ENCODE data around the gene CXCL16. TPM values are rescaled to one million over a fixed set of nuclear protein-coding genes. Genes with fewer than 3 reads are reported as not detected.

Gene CXCL16
- total and polyA plus RNA-seq, 2 of the 13 experiments (the other 11 are each of a cell fraction or from before 2014, with no cell fraction given) = 9.4 to 101 TPM

- TF ChIP-seq ATF2 (CRISPR knock-in tag; IDR thresholded peaks at IDR 0.05) (no peak), ZBTB44 (CRISPR knock-in tag; IDR thresholded peaks at IDR 0.05) (no peak), ZNF256 (CRISPR knock-in tag; conservative IDR thresholded peaks at IDR 0.05) (no peak), ZNF737 (CRISPR knock-in tag; IDR thresholded peaks at IDR 0.05; ENCODE audit: borderline replicate concordance) (no peak), ZNF335 (CRISPR knock-in tag; IDR thresholded peaks at IDR 0.05) (no peak), ZNF235 (CRISPR knock-in tag; IDR thresholded peaks at IDR 0.05; ENCODE audit: borderline replicate concordance) (no peak), SAP130 (CRISPR knock-in tag; IDR thresholded peaks at IDR 0.05; ENCODE audit: low read depth) (no peak), NPAS2 (CRISPR knock-in tag; IDR thresholded peaks at IDR 0.05; ENCODE audit: borderline replicate concordance) (no peak), ZSCAN21 (CRISPR knock-in tag; IDR thresholded peaks at IDR 0.05; ENCODE audit: borderline replicate concordance) (no peak), PHF5A (CRISPR knock-in tag; IDR thresholded peaks at IDR 0.05; ENCODE audit: low read depth, unreplicated experiment) (peak; percentile 63), ZHX1 (CRISPR knock-in tag; IDR thresholded peaks at IDR 0.05; ENCODE audit: low read depth) (no peak), LCORL (IDR thresholded peaks at IDR 0.05) (no peak), LCORL (CRISPR knock-in tag; IDR thresholded peaks at IDR 0.05) (no peak), ZNF383 (CRISPR knock-in tag; IDR thresholded peaks at IDR 0.05; ENCODE audit: borderline replicate concordance) (no peak), MAFK (conservative IDR thresholded peaks at IDR 0.05 in 1 of 2, IDR thresholded peaks at IDR 0.05 in 1 of 2; ENCODE audit: low read length in 2 of 2) (no peak), HNRNPLL (IDR thresholded peaks at IDR 0.05; ENCODE audit: low read depth, low read length, poor library complexity, severe bottlenecking) (no peak), ZNF333 (CRISPR knock-in tag; IDR thresholded peaks at IDR 0.05; ENCODE audit: borderline replicate concordance) (no peak), ZNF589 (CRISPR knock-in tag; conservative IDR thresholded peaks at IDR 0.05) (no peak), MIER2 (CRISPR knock-in tag; IDR thresholded peaks at IDR 0.05) (no peak), ZNF550 (CRISPR knock-in tag; IDR thresholded peaks at IDR 0.05; ENCODE audit: borderline replicate concordance) (no peak), CBX5 (CRISPR knock-in tag; IDR thresholded peaks at IDR 0.05; ENCODE audit: borderline replicate concordance) (no peak), XBP1 (CRISPR knock-in tag; IDR thresholded peaks at IDR 0.05) (no peak), ZNF879 (CRISPR knock-in tag; IDR thresholded peaks at IDR 0.05) (no peak), CERS6 (CRISPR knock-in tag; IDR thresholded peaks at IDR 0.05) (no peak), SMAD3 (CRISPR knock-in tag; IDR thresholded peaks at IDR 0.05) (no peak), ZNF292 (CRISPR knock-in tag; IDR thresholded peaks at IDR 0.05; ENCODE audit: borderline replicate concordance, low read depth) (no peak), POLR2AphosphoS2 (IDR thresholded peaks at IDR 0.05; ENCODE audit: low read depth, low read length) (no peak)
Measured at GRCh38 chr17:4751932-4752331, 12.2 kb upstream of the CXCL16 start (continued).

Data from HepG2 (cell line).